HG03060 (cell line): Measurements from ENCODE around the gene DECR2.
"Not testable (repeated sequence)": the region's sequence is repeated elsewhere in the genome, so short reads cannot be mapped to it uniquely, and the experiment has no call there.

Experiments
- ATAC-seq: cut with Tn5 transposase; IDR thresholded peaks from one replicate; pipeline ENCODE4 v1.9.1; 2021; ENCODE audit warnings: low read depth, moderate number of reproducible peaks; ENCODE audit not compliant: unreplicated experiment

Gene DECR2, protein sequence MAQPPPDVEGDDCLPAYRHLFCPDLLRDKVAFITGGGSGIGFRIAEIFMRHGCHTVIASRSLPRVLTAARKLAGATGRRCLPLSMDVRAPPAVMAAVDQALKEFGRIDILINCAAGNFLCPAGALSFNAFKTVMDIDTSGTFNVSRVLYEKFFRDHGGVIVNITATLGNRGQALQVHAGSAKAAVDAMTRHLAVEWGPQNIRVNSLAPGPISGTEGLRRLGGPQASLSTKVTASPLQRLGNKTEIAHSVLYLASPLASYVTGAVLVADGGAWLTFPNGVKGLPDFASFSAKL

GRCh38 chr16:401468-402348, at the start of gene DECR2:
DECR2 (plus strand) TSS chr16:401885; CDS start chr16:401964, 79 bp downstream.
- ATAC-seq = no peak

DNA sequence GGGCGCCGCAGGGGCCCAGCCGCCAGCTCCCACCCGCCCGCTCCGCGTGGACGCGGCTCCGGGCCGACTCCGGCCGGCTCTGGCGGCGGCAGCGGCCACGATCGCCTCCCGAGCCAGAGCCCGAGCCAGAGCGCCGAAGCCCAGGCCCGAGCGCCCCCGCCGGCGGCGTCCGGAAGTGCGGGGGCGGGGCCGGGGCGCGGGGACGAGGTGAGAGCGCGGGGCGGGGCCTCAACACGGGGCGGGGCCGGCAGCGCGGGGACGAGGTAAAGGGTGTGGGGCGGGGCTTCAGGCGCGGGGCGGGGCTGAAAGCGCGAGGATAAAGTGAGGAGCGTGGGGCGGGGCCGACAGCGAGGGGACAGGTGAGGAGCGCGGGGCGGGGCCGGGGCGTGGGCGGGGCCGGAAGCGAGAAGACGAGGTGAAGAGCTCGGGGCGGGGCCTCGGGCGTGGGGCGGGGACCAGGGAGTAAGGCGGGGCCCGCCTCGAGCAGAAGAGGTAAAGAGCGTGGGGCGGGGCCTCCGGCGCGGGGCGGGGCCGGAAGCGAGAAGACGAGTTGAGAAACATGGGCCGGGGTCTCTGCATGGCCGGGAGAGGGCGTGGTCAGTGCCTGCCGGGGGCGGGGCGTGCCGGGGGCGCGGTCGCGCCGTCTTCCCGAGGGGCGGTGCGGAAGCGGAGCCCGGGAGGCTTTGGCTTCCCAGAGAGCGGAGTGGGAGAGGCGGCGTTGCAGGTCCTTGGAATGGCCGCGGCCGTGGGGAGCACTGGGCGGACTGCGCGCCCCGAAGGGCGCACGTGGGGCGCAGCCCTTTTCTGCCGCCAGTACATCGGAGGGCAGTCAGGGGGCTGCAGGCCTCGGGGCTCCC, 48.9 kb upstream of the DECR2 start, which contains the start of gene AXIN1:
Gene AXIN1, minus strand, starts transcription at position 177 of the 857 bp plus-strand sequence. CDS start 5,698 bp downstream, outside the sequence.
- no peak for ATAC-seq

- ATAC-seq = no peak
Measured at GRCh38 chr16:353404-354290, 48.0 kb upstream of the DECR2 start.

DNA sequence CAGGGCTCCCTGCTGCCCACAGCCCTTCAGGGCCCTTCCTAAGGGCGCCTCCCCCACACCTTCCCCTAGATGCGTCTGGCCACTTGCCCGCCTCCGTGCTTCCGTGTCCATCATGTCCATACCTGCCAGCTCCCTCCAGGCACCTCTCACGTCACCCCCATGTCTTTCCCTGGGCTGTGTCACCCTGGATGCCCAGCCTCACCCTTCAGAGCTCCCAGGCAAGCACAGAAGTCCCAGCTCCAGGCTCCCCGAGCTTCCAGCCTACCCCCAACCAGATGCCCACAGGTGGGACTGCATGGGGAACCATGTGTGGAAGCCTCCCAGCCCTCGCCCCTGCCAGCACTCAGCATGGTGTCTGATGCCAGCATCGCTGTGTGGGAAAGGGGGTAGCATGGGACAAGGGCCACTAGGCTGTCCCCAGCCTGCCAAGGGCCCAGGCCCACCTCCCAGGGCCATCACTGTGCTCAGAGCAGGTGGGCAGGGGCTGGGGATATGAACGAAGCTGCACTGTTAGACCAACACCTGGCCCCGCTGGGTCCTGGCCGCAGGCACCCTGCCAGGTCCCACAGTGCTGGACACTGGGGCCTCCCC, 47.3 kb upstream of the DECR2 start:
- ATAC-seq = no peak

- no peak for ATAC-seq
Measured at GRCh38 chr16:354971-355461, 46.7 kb upstream of the DECR2 start.

GRCh38 chr16:356741-357140, 44.9 kb upstream of the DECR2 start:
- ATAC-seq = no peak

DNA sequence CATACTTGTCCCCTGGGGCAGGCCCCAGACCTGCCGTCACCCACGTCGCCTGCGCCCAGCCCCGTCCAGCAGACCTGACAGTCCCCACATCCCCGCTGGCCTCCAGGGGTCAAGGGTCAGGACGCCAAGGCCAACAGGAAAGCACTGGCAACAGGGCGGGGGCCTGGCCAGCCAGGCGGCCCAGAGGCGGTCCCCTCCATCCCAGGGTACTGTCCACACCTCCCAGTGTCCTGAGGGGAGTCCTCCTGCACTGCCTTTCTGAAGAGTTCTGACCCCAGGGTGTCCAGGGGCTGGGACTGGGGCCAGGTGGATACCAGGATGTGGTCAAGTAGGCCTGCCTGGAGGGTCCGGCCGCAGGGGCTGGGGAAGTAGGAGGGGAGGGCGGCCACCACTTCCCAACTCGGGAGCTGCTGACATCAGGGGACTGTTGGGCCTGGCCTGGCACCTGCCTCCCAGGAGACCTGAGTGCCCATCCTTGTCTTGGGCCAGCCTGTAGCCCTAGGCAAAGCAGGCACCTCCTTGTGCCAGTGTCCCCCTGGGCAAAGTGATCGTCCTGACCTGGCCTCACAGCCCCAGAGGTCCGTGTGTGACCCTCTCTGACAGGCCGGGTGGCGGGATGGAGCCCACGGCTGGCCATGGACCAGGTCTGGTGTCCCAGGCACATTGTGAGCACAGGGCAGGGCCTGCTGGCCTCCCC, 42.5 kb upstream of the DECR2 start:
- no peak for ATAC-seq

DNA sequence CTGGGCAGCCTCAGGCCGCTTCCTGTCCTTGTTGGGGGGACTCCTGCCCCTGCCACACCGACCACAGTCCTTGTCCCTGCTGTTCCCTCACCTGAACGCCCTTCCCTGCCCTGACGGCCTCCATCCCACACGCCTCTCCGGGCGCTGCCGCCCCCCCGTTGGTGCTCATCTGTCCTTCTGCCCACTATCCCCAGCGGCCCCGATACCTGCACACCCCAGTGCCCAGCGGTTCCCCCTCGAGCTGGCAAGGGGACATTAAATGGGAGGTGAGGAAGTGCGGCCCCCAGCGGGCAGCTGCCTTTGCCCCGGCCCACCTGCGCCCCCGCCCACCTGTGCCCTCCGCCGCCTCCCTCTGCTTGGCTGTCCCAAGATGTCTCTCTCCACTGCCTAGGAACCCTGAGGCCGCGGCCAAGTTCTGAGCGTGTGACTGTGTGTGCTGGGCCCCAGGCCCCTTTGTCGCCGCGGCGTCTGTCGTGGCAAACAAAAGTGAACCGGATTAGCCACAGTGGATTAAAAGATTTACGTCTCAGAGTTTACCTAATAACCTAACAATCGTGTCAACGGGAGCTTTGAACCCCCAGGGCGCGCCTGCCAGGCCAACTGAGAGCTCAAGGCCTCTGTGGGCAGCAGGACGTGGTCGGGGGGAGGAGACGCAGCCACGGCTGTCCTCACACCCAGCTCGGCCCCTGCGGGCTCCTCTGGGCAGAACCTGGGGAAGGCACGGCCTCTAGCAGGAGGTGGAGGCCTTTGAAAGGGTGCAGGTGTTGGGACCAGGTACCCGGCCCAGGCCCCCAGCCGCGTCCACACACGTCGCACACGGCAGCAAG, 41.6 kb upstream of the DECR2 start:
- no peak for ATAC-seq

DNA sequence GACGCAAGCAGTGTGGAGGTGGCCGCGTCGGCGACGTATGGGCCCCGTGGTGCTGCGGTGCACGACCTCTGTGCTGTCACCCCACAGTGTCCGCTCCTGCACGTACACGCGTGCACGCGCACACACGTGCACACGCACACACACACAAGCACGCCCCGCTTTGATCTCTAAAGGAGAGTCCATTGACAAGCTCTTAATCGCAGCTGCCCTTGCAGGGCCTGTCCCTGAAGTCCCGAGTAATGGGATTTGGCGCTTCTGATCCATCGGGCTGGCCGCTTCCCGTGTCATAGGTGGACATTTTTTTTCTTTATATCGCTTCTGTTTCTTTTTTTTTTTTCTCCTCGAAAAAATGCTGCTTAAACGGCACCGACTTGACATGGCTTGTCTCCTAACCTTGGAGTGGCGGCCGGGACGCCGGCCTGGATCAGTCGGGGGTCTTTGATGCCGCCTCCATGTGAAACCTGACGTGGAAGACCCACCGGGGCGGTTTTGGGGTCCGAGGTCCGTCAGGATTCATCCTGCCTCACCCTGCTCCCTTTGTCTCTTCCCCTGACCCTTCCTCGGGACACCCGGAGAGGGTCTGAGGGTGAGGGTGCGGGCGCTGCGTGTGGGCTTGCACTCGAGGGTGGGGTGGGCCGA, 40.9 kb upstream of the DECR2 start:
- ATAC-seq = no peak

GRCh38 chr16:361341-361871, 40.3 kb upstream of the DECR2 start:
- no peak for ATAC-seq

GRCh38 chr16:361872-362701, 39.6 kb upstream of the DECR2 start:
- ATAC-seq = no peak

GRCh38 chr16:362702-362999, 39.0 kb upstream of the DECR2 start:
- not testable (repeated sequence) for ATAC-seq

GRCh38 chr16:363110-363765, 38.4 kb upstream of the DECR2 start:
- no peak for ATAC-seq

GRCh38 chr16:363766-364490, 37.8 kb upstream of the DECR2 start:
- ATAC-seq = no peak
